Natural killer cell treated with Interleukin-12 subunit alpha and Interleukin-12 subunit beta and Interleukin-15 and Interleukin-18, amount 100 ng/mL, for 72 hours (primary cell): ENCODE measurements around the gene ZNF410. TPM values are rescaled to one million over a fixed set of nuclear protein-coding genes. Genes with fewer than 3 reads are reported as not detected.
"Not testable (repeated sequence)": the region's sequence is repeated elsewhere in the genome, so short reads cannot be mapped to it uniquely, and the experiment has no call there.

Experiments
- ATAC-seq, 2 donors: fragments of 150-1000 bp; cut with Tn5 transposase in 1 of 2; sonication (Bioruptor Pico), chemical (Tn5 transposase) in 1 of 2; 2 replicates each; pipeline ENCODE4 v1.10.0; 2021
- DNase-seq: peaks from one replicate; pipeline ENCODE4 v3.0.0; 2022; ENCODE audit warnings: low spot score
- H3K27ac Mint-ChIP-seq, 2 donors: 1 replicate in 1 of 2; 2 replicates in 1 of 2; pipeline ENCODE4 v1.8.0; 2022; ENCODE audit warnings: mixed read lengths in 2 of 2, mild to moderate bottlenecking in 1 of 2, moderate library complexity in 1 of 2
- H3K27me3 Mint-ChIP-seq, 2 donors: 1 replicate in 1 of 2; 2 replicates in 1 of 2; pipeline ENCODE4 v1.8.0; 2022; ENCODE audit warnings: mixed read lengths in 2 of 2
- H3K36me3 Mint-ChIP-seq: one replicate; pipeline ENCODE4 v1.8.0; 2022; ENCODE audit warnings: mixed read lengths
- H3K4me1 Mint-ChIP-seq, 2 donors: 1 replicate in 1 of 2; 2 replicates in 1 of 2; pipeline ENCODE4 v1.8.0; 2022; ENCODE audit warnings: low read depth in 2 of 2, mixed read lengths in 2 of 2, mild to moderate bottlenecking in 1 of 2
- H3K4me3 Mint-ChIP-seq: one replicate; pipeline ENCODE4 v1.8.0; 2022; ENCODE audit warnings: mixed read lengths
- H3K9me3 Mint-ChIP-seq: 2 replicates; pipeline ENCODE4 v1.8.0; 2022; ENCODE audit warnings: mixed read lengths
- total RNA-seq, 2 donors: library from RNA; stranded (reverse); gene quantifications; one replicate each; pipeline ENCODE4 v1.2.3, GENCODE V29; 2022

ZNF410 gene
- total RNA-seq, 2 donors from 2014 or later, result 71.6 to 74.1 TPM

DNA sequence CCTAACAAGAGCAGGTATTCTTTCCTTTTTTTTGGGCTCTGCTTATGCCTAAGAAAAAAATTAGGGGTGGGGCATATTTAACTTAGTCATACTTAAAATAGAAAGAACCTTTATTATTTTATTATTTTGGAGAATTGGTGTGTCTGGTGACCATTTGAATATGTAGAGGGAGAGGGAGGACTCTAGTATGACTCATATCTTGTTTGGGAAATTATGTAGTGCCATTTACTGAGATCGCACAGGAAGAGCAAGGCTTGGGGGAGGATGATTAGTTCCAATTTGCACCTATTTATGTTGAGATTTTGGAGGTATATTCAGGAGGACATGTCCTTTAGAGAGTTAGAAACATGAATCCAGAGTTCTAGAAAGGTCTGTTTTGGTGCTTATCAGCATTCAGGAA is 9.9 kb downstream of the ZNF410 start:
- no peak for ATAC-seq
- DNase-seq, result no peak
- Mint-ChIP-seq H3K4me1 (peaks cover 18 to 22% of the 10 kb centered on the region in 2 donors), H3K36me3 (peaks cover 25% of the 10 kb centered on the region), H3K27me3 (no peaks in the 10 kb centered on the region), H3K4me3 (no peak overlapping the region), H3K27ac (peak overlapping the region; percentile 9 to 34), H3K9me3 (no peaks in the 10 kb centered on the region)

DNA sequence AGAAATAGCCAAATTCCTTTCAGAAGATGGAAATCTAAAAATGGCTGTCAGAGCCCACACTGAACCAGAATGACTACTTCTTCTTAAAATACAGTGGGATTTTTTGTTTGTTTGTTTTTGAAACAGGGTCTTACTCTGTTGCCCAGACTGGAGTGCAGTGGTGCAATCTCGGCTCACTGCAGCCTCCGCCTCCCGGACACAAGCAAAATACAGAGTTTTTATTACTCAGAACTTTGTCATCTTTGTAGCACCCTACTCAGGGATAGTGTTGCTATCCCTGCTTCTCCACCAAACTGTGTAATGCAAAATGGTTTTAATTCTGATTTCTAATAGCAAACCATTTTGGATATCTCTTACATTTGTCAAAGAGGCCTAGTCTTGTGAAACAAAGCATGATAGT is 16.4 kb downstream of the ZNF410 start:
- Mint-ChIP-seq H3K4me1 (no peaks in the 10 kb centered on the region), H3K36me3 (peaks cover 19% of the 10 kb centered on the region), H3K27ac (no peak overlapping the region), H3K4me3 (no peak overlapping the region), H3K9me3 (no peaks in the 10 kb centered on the region), H3K27me3 (no peaks in the 10 kb centered on the region)
- ATAC-seq (no peak), DNase-seq (no peak)

DNA sequence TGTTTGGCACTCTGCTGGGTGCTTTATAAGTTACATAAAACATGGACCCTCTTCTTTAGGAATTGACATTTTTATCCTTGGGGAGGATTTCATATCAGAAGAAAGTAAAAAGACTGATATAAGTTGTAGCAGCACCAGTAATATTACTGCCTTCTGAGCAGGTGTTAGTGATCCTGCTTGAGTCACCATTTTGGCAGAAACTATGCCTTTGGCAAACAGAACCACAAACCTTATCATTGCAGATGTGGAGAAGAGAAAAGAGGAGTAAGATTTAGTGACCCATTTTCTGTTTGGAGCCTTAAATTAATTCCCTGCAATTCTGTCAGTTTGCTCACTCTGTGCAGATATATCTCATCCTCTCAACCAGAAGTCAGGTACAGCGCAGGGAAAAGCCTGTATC is 23.0 kb downstream of the ZNF410 start:
- Mint-ChIP-seq H3K4me3 (no peak overlapping the region), H3K36me3 (peaks cover 64% of the 10 kb centered on the region), H3K27ac (peak overlapping the region in 1 of 2 donors; percentile 20), H3K4me1 (peaks cover 8 to 13% of the 10 kb centered on the region in 2 donors), H3K9me3 (no peaks in the 10 kb centered on the region), H3K27me3 (no peaks in the 10 kb centered on the region)
- no peak for DNase-seq
- ATAC-seq, result no peak

DNA sequence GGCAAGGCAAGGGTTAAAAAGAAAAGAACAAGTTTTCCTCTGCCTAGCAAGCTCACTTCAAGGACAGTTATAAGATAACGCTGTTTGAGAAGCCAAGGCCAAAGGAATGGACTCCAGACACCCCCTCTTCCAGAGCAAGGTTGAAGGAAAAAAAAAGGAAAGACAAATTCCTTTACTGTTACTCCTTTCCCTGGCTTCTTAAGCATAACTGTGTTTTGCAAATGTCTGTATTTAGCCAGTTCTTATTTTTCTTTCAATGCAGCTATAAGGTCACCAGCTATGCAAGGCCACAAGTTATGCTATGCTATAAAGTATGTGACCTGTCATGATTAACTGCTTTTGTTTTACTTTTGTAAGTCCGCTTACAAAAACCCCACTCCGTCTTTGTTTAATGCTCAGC is 26.6 kb downstream of the ZNF410 start:
- DNase-seq, result no peak
- Mint-ChIP-seq H3K4me1 (peaks cover 8 to 20% of the 10 kb centered on the region in 2 donors), H3K27me3 (no peaks in the 10 kb centered on the region), H3K4me3 (no peak overlapping the region), H3K36me3 (peaks cover 55% of the 10 kb centered on the region), H3K27ac (no peak overlapping the region), H3K9me3 (no peaks in the 10 kb centered on the region)
- no peak for ATAC-seq

DNA sequence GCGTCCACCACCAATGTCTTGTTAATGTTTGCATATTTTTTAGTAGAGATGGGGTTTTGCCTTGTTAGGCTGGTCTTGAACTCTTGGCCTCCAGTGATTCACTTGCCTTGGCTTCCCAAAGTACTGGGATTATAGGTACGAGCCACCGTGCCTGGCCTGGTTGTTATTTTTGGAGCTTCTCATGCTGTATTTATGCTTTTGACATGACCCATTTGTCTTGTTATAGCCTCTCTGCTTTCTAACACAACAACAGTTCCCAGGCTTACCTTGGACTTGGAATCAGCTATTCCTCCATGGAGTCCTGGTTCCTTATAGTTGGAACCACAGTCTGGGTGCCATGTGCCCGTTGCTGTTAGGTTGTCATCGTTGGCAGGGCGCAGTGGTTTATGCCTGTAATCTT is 29.7 kb downstream of the ZNF410 start:
- no peaks in the 10 kb centered on the region for H3K27me3 Mint-ChIP-seq
- H3K36me3 Mint-ChIP-seq, result peaks cover 35% of the 10 kb centered on the region
- no peak for ATAC-seq
- no peak overlapping the region for H3K27ac Mint-ChIP-seq
- peaks cover 0 to 9% of the 10 kb centered on the region in 2 donors for H3K4me1 Mint-ChIP-seq
- no peak for DNase-seq
- no peak overlapping the region for H3K4me3 Mint-ChIP-seq
- H3K9me3 Mint-ChIP-seq, result no peaks in the 10 kb centered on the region

DNA sequence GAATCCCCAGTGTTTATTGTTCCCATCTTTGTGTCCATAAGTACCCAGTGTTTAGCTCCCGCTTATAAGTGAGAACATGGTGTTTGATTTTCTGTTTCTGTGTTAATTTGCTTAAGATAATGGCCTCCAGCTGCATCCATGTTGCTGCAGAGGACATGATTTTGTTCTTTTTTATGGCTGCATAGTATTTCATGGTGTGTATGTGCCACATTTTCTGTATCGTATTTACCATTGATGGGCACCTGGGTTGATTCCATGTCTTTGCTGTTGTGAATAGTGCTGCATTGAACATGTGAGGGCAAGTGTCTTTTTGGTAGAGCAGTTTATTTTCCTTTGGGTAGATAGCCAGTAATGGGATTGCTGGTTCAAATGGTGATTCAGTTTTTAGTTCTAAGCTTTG is 32.8 kb downstream of the ZNF410 start:
- not testable (repeated sequence) for H3K27ac Mint-ChIP-seq, H3K9me3 Mint-ChIP-seq, ATAC-seq, DNase-seq, H3K4me3 Mint-ChIP-seq, H3K27me3 Mint-ChIP-seq, H3K4me1 Mint-ChIP-seq
- H3K36me3 Mint-ChIP-seq, result peaks cover 28% of the 10 kb centered on the region

DNA sequence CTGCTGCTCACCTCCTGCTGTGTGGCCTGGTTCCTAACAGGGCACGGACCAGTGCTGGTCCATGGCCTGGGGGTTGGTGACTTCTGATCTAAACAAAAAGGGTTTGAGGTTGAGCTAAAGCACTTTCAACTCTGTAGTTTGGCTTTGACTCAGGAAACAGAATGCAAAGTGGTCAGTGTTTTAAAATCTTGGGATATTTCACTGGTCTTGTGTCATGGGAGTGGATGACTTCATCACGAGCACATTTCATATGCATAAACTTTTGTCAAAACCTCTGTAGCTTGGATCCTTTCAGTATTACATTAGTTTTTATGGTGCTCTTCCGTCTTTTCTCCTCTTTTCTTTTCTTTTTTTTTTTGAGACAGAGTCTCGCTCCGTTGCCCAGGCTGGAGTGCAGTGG is 37.7 kb downstream of the ZNF410 start:
- peak overlapping the region in 1 of 2 donors; percentile 18 for H3K27ac Mint-ChIP-seq
- H3K9me3 Mint-ChIP-seq, result no peaks in the 10 kb centered on the region
- H3K27me3 Mint-ChIP-seq, result no peaks in the 10 kb centered on the region
- no peak overlapping the region for H3K4me3 Mint-ChIP-seq
- ATAC-seq (no peak), DNase-seq (no peak)
- peaks cover 40% of the 10 kb centered on the region for H3K36me3 Mint-ChIP-seq
- peaks cover 0 to 12% of the 10 kb centered on the region in 2 donors for H3K4me1 Mint-ChIP-seq

DNA sequence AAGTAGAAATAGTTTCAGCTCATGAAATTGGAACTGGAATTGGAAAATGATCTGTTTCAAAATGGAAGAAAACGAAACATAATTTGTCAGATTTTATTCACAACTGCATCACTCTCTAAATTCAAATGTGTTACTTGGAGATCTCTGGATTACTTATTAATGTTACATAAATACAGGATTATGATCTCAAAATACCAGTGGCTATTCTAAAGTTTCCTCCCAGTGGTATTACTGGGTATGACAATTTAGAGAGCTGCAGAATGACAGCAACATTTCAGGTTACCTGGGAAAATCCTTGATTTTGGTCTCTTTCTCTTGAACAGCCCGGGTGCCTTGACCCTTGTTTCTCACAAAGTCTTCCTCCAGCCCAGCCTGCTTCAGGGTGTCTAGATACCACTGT is 49.0 kb downstream of the ZNF410 start:
- Mint-ChIP-seq H3K27me3 (no peaks in the 10 kb centered on the region), H3K36me3 (peaks cover 6% of the 10 kb centered on the region)

DNA sequence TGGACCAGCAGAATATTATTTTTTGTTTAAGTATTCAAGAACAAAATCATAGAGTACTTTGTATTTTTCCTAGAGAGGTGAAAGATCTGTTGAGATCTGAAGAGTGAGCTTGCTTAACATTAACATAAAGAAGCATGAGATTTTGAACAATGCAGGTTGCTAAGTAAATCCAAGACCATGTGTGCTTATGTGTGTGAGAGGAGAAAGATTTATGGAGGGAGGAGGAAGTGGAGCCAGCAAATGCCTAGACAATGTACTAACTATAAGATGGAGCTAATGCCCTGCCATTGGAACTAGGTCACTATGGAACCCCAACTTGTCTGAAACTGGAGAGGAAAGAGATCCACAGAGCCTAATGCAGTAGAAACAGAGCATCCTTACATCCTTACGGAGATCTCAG is 49.9 kb downstream of the ZNF410 start:
- H3K27me3 Mint-ChIP-seq, result no peaks in the 10 kb centered on the region
- no peak for DNase-seq
- no peak overlapping the region for H3K4me3 Mint-ChIP-seq
- ATAC-seq, result no peak
- H3K27ac Mint-ChIP-seq, result no peak overlapping the region
- H3K36me3 Mint-ChIP-seq, result peaks cover 6% of the 10 kb centered on the region
- no peaks in the 10 kb centered on the region for H3K9me3 Mint-ChIP-seq
- H3K4me1 Mint-ChIP-seq, result no peaks in the 10 kb centered on the region

More for the DNA sequence above, 49.0 kb downstream of the ZNF410 start:
- Mint-ChIP-seq H3K27ac (no peak overlapping the region), H3K4me1 (no peaks in the 10 kb centered on the region), H3K9me3 (no peaks in the 10 kb centered on the region), H3K4me3 (no peak overlapping the region)
- ATAC-seq, result no peak
- no peak for DNase-seq

DNA sequence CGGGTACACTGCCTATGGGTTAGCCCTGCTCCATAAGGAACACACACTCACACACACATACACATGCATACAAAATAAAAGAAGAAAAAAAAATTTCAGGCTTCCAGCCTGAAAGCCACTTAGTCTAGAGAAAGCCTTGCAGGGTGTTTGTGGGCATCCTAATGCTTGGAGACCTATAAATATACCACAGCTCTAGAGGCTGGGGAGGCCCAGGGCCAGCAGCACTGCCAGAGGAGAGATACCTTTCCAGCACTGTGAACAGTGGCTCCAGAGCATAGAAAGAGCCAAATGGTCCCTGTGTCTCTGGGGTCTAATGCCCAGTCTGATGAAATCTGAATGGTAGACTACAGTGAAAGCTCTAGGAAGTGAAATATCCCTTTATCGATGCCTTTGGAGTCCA is 50.4 kb downstream of the ZNF410 start:
- H3K4me1 Mint-ChIP-seq, result no peaks in the 10 kb centered on the region
- H3K36me3 Mint-ChIP-seq, result peaks cover 6% of the 10 kb centered on the region
- DNase-seq (no peak), ATAC-seq (no peak)
- no peaks in the 10 kb centered on the region for H3K9me3 Mint-ChIP-seq
- H3K27ac Mint-ChIP-seq, result no peak overlapping the region
- no peaks in the 10 kb centered on the region for H3K27me3 Mint-ChIP-seq
- H3K4me3 Mint-ChIP-seq, result no peak overlapping the region

DNA sequence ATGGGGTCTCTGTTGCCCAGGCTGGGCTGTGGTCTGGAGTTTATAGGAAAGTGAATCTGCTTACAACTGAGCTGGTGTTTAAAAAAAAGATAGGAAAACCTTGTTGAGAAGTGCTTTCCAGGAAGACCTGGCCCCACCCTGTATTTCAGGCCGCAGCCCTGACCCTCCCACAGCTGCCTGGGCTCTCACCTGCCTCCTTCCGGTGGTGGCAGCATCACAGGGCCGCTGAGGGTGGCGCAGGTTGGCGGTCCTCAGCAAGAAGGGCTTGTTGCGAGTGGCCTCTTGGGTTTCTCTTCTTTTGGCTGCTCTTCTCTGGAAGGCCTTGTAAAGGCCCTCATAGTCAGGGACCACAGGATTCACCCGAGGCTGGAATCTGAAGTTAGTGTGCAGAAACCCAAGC is 55.5 kb downstream of the ZNF410 start:
- H3K27ac Mint-ChIP-seq, result peak overlapping the region in 1 of 2 donors; percentile 77
- no peak overlapping the region for H3K4me3 Mint-ChIP-seq
- DNase-seq (no peak), ATAC-seq (no peak)
- H3K9me3 Mint-ChIP-seq, result no peaks in the 10 kb centered on the region
- peaks cover 11 to 12% of the 10 kb centered on the region in 2 donors for H3K4me1 Mint-ChIP-seq
- H3K36me3 Mint-ChIP-seq, result no peaks in the 10 kb centered on the region
- no peaks in the 10 kb centered on the region for H3K27me3 Mint-ChIP-seq

DNA sequence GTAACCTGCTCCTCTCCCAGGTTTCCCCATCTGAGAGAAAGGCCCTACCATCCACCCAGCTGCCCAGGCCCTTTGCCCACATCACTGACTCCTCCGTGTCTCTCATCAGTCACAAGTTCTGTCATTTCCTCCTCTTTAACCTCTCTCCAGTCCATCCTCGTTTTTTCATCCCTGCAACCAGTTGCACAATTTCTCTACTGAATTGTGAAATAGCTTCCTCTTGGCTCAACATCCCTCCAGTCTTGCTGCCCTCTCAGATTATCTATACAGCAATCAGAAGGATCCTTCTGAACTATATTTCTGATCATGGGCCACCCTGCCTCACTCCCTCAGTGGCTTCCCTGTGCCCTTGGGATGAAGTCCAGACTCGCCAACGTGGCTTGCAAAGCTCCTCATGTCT is 56.4 kb downstream of the ZNF410 start:
- DNase-seq (no peak), ATAC-seq (peak; percentile 77 to 82)
- Mint-ChIP-seq H3K4me1 (peaks cover 11 to 12% of the 10 kb centered on the region in 2 donors), H3K36me3 (no peaks in the 10 kb centered on the region), H3K4me3 (peak overlapping the region; percentile 38), H3K9me3 (no peaks in the 10 kb centered on the region), H3K27me3 (no peaks in the 10 kb centered on the region), H3K27ac (peak overlapping the region; percentile 66 to 77)

DNA sequence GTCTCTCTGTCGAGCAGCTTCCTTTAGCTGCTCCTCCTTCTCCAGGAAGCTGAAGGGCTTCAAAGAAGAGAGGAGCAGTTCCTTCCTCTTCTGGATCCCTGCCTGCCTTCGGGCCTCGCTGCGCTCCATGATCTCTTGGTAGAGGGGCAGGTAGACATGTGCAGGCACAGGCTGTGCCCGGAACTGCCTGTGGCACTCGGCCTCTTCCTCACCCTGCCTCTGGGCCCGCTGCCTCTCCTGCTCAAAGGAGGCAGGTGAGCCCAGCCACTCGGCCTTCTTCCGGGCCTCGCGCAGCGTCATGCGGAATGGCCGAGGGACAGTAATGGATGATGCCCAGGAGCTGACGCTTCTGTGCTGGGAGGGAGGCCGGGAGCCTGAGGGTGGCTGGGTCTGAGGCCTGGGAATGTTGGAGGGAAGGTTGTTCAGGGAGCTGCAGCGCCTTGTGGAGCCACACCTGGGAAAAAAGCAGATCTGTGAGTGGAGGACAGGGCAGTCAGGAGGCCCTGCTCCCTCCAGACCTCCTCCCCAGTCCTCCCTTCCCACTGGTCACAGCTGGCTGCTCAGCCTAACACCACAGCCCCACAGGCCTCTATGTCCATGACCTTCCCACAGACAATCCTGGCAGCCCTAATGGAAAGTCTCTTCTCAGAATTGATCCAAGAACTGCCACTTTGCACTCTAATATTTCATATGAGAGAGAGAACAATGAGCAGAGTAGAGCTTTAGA is 57.9 kb downstream of the ZNF410 start:
- Mint-ChIP-seq H3K4me3 (no peak overlapping the region), H3K36me3 (no peaks in the 10 kb centered on the region), H3K4me1 (peaks cover 11 to 12% of the 10 kb centered on the region in 2 donors), H3K27ac (no peak overlapping the region), H3K27me3 (no peaks in the 10 kb centered on the region), H3K9me3 (no peaks in the 10 kb centered on the region)
- DNase-seq (no peak), ATAC-seq (no peak)

DNA sequence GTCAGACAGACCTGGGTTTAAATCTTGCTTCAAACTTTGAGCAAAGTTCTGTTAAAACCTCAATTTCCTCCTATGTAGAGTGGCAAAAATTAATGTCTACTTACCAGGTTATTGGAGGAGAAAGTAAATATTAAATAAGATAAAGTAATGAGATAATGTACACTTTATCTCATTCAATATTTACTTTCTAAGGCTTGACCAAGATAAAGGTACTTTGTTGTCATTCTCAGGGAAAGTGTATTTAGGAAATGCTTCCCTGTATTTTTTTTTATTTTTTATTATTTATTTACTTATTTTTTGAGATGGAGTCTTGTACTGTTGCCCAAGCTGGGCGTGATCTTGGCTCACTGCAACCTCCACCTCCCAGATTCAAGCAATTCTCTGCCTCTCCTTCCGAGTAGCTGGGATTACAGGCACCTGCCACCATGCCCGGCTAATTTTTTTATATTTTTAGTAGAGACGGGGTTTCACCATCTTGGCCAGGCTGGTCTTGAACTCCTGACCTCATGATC is 58.6 kb downstream of the ZNF410 start:
- Mint-ChIP-seq H3K9me3 (no peaks in the 10 kb centered on the region), H3K4me1 (peaks cover 15 to 17% of the 10 kb centered on the region in 2 donors), H3K27me3 (no peaks in the 10 kb centered on the region), H3K4me3 (no peak overlapping the region), H3K36me3 (no peaks in the 10 kb centered on the region), H3K27ac (no peak overlapping the region)
- ATAC-seq (no peak), DNase-seq (no peak)
